ENCODE data around the gene NLRX1. TPM values are rescaled to one million over a fixed set of nuclear protein-coding genes. Genes with fewer than 3 reads are reported as not detected.

NLRX1 gene
- total RNA-seq, 1 experiment from 2014 or later, result 21.4 TPM

- Histone ChIP-seq H4K20me1 (ENCODE audit: insufficient read depth) (no peaks in the 10 kb centered on the region), H3K4me3 (replicated peaks in 1 of 2; ENCODE audit: low read depth in 1 of 2, low read length in 2 of 2) (no peak overlapping the region), H3K9me2 (ENCODE audit: insufficient read depth) (no peaks in the 10 kb centered on the region), H3K27me3 (ENCODE audit: insufficient read depth, low read length) (no peaks in the 10 kb centered on the region), H3K27ac (ENCODE audit: low read depth, low read length) (no peak overlapping the region), H3K4me1 (ENCODE audit: control insufficient read depth in 1 of 2, insufficient read depth in 2 of 2, low read length in 2 of 2) (peaks cover 12 to 24% of the 10 kb centered on the region in 2 experiments; a peak in 3 of 4 replicates), H2AFZ (ENCODE audit: low read depth, low read length, poor library complexity, severe bottlenecking) (no peak overlapping the region), H3K79me2 (ENCODE audit: insufficient read depth, low read length) (no peaks in the 10 kb centered on the region), H3K9ac (ENCODE audit: low read length) (no peak overlapping the region), H3K36me3 (ENCODE audit: control insufficient read depth in 1 of 2, insufficient read depth in 2 of 2, low read length in 2 of 2) (no peaks in the 10 kb centered on the region), H3K4me2 (ENCODE audit: low read length) (no peak overlapping the region), H3K9me3 (ENCODE audit: control insufficient read depth in 1 of 2, insufficient read depth in 1 of 2, low read depth in 1 of 2, low read length in 2 of 2) (no peaks in the 10 kb centered on the region)
- intact Hi-C loops (cut with micrococcal nuclease), result no loop called here
- ChIA-PET RAD21 (ENCODE audit: low non-redundant PET in 1 of 2, low total read pairs in 2 of 2, uncharacterized antibody in 2 of 2, unreplicated experiment in 2 of 2) (no interaction called here), CTCF (interaction anchor here (0.9 to 1.0 kb wide), 2 partner anchors 12 to 16 kb away, joined by 3 read pairs; no protein-coding TSS in a partner anchor), POLR2A (interaction anchor here (1.3 kb wide), 1 partner anchor 16 kb away, joined by 3 read pairs; the partner anchor contains the start of gene NLRX1)
- no peak for DNase-seq (ENCODE audit: low read depth, low spot score)
- no peak for ATAC-seq
- no peak for TF ChIP-seq CBX3 (IDR thresholded peaks at IDR 0.05; ENCODE audit: low read depth)
- TF ChIP-seq CTCF (IDR thresholded peaks at IDR 0.05 in 2 of 3, conservative IDR thresholded peaks at IDR 0.05 in 1 of 3; ENCODE audit: borderline replicate concordance in 1 of 3, insufficient read depth in 1 of 3, low read depth in 2 of 3, low read length in 2 of 3), result peak in 2 of 3 experiments; percentile 30 to 35; a peak in 3 of 6 replicates
- TF ChIP-seq TCF7L2 (IDR thresholded peaks at IDR 0.05; ENCODE audit: borderline replicate concordance, extremely low read depth, insufficient read depth, insufficient read length), result no peak
- no peak for TF ChIP-seq SP1 (IDR thresholded peaks at IDR 0.05; ENCODE audit: low read depth)
- BruUV-seq (replicated peaks), result no TSS peak
These were observed 15.3 kb upstream of the NLRX1 start for GRCh38 chr11:119153049-119153818.

- POLR2A ChIA-PET, result no interaction called here
- CTCF ChIA-PET, result interaction anchor here (0.9 to 1.7 kb wide), 2 partner anchors 15 kb away, joined by 3 to 5 read pairs; no protein-coding TSS in a partner anchor
- Histone ChIP-seq H3K9me2 (ENCODE audit: insufficient read depth) (no peaks in the 10 kb centered on the region), H3K4me2 (ENCODE audit: low read length) (no peak overlapping the region), H3K4me1 (ENCODE audit: control insufficient read depth in 1 of 2, insufficient read depth in 2 of 2, low read length in 2 of 2) (peaks cover 8 to 17% of the 10 kb centered on the region in 2 experiments; a peak in 3 of 4 replicates), H3K27me3 (ENCODE audit: insufficient read depth, low read length) (no peaks in the 10 kb centered on the region), H3K36me3 (ENCODE audit: control insufficient read depth in 1 of 2, insufficient read depth in 2 of 2, low read length in 2 of 2) (no peaks in the 10 kb centered on the region), H3K79me2 (ENCODE audit: insufficient read depth, low read length) (no peaks in the 10 kb centered on the region), H3K4me3 (replicated peaks in 1 of 2; ENCODE audit: low read depth in 1 of 2, low read length in 2 of 2) (no peak overlapping the region), H3K9ac (ENCODE audit: low read length) (no peak overlapping the region), H3K27ac (ENCODE audit: low read depth, low read length) (no peak overlapping the region), H2AFZ (ENCODE audit: low read depth, low read length, poor library complexity, severe bottlenecking) (no peak overlapping the region), H3K9me3 (ENCODE audit: control insufficient read depth in 1 of 2, insufficient read depth in 1 of 2, low read depth in 1 of 2, low read length in 2 of 2) (no peaks in the 10 kb centered on the region), H4K20me1 (ENCODE audit: insufficient read depth) (no peaks in the 10 kb centered on the region)
- ATAC-seq, result no peak
- intact Hi-C loops (cut with micrococcal nuclease), result no loop called here
- no TSS peak for BruUV-seq (replicated peaks)
- RAD21 ChIA-PET (ENCODE audit: low non-redundant PET in 1 of 2, low total read pairs in 2 of 2, uncharacterized antibody in 2 of 2, unreplicated experiment in 2 of 2), result no interaction called here
- TF ChIP-seq ZBTB33 (IDR thresholded peaks at IDR 0.05; ENCODE audit: extremely low read depth, insufficient replicate concordance, low read length) (no peak), POLR2AphosphoS5 (IDR thresholded peaks at IDR 0.05; ENCODE audit: low read depth, low read length) (no peak), EZH2phosphoT487 (IDR thresholded peaks at IDR 0.05; ENCODE audit: borderline replicate concordance) (no peak), ZFX (IDR thresholded peaks at IDR 0.05) (no peak), MAX (IDR thresholded peaks at IDR 0.05) (no peak)
- DNase-seq (ENCODE audit: low read depth, low spot score), result no peak
These were observed 14.3 kb upstream of the NLRX1 start for GRCh38 chr11:119154178-119154577.

All from HCT116 (cell line).